VCaP (cell line): ENCODE results near the gene KLHL41.
"Not testable (repeated sequence)": the region's sequence is repeated elsewhere in the genome, so short reads cannot be mapped to it uniquely, and the experiment has no call there.

Experiments
- H3K27ac ChIP-seq: fragments of 450-650 bp; 2 replicates; pipeline ENCODE4 v1.5.1; 2017
- CTCF ChIP-seq: fragments of 450-650 bp; conservative IDR thresholded peaks from 2 replicates; pipeline ENCODE4 v1.5.1; 2017; ENCODE audit warnings: mild to moderate bottlenecking, moderate library complexity

Gene KLHL41

GRCh38 chr2:169561364-169561763, 51.9 kb downstream of the KLHL41 start:
- no peak overlapping the region for H3K27ac ChIP-seq
- TF ChIP-seq CTCF, result no peak

DNA sequence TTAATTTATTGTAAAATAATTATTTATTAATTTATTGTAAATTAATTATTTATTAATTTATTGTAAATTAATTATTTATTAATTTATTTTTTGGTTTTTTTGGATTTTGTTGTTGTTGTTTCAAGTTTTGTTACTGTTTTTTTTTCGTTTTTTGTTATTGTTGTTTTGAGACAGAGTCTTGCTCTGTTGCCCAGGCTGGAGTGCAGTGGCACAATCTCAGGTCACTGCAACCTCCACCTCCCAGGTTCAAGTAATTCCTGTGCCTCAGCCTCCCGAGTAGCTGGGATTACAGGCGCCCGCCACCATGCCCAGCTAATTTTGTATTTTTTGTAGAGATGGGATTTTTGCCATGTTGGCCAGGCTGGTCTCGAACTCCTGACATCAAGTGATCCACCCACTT, 52.6 kb downstream of the KLHL41 start:
- peak overlapping the region; percentile 54 for H3K27ac ChIP-seq

GRCh38 chr2:169562519-169562918, 53.0 kb downstream of the KLHL41 start:
- H3K27ac ChIP-seq, result peak overlapping the region; percentile 54
- TF ChIP-seq CTCF, result no peak

DNA sequence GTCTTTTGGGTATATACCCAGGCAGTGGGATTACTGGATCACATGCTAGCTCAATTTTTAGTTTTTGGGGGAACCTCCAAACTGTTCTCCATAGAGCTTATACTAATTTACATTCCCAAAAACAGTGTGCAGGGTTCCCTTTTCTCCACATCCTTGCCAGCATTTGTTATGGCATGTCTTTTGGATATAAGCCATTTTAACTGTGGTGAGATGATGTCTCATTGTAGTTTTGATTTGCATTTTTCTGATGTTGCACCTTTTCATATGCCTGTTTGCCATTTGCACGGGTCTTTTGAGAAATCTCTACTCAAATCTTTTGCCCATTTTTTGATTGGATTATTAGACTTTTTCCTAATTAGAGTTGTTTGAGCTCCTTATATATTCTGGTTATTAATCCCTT, 56.2 kb downstream of the KLHL41 start:
- H3K27ac ChIP-seq, result peak overlapping the region; percentile 76
- TF ChIP-seq CTCF, result no peak

GRCh38 chr2:169569948-169570347, 60.4 kb downstream of the KLHL41 start:
- TF ChIP-seq CTCF, result no peak
- no peak overlapping the region for H3K27ac ChIP-seq

GRCh38 chr2:169570752-169571151, 61.2 kb downstream of the KLHL41 start:
- H3K27ac ChIP-seq, result not testable (repeated sequence)

- no peak for TF ChIP-seq CTCF
- no peak overlapping the region for H3K27ac ChIP-seq
Measured at GRCh38 chr2:169571571-169571970, 62.1 kb downstream of the KLHL41 start.

DNA sequence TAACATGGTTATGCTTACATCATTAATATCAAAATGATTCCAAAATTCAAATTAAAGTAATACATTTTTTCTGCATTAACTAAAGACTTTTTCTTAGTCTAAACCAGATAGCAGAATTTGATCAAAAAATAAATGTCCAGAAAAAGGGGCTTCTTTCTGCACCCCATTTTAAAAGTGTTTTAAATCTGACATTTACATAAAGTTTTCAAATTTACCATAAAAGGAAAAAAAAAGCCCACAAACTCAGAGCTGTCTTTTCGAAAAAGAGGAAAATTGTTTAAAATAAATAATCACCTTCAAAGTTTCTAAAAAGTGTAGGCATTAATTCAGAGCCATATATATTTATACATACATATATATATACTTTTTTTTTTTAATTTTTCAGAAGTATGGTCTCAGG, 62.7 kb downstream of the KLHL41 start:
- peak overlapping the region; percentile 79; the same call in 1 of the 2 replicates for H3K27ac ChIP-seq
- no peak for TF ChIP-seq CTCF

- no peak for TF ChIP-seq CTCF
- peak overlapping the region; percentile 79 for H3K27ac ChIP-seq
Measured at GRCh38 chr2:169572821-169573159, 63.3 kb downstream of the KLHL41 start.
